Measurements from ENCODE around the gene CARD14. TPM values are rescaled to one million over a fixed set of nuclear protein-coding genes. Genes with fewer than 3 reads are reported as not detected.

Gene CARD14
- total RNA-seq, 1 experiment from 2014 or later: 0.24 TPM

DNA sequence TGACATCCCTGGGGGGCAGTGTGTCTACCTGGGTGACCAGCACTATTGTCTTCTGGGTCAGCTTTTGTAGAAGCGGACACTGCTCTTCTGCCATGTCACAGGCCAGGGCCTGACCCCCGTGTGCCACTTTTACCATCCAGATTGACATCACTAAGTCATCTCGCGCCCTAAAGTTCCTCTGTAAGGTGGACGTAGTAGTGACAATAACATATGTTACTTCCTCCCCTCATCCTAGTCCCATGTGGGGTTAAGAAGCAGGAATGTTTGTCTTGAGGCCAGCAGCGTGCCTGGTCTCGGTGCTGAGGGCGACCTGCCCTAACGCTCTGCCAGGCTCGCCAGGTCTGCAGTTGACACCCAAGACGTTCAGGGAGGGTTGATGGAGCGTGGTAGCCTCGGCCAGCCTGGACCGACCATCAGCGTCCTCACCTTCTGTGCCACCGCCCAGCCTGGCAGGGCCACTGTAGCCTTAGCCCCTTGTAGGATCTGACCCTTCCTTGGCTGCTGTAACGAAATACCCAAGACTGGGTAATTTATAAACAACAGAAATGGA lies 47.7 kb upstream of the CARD14 start:
- H2AFZ ChIP-seq (ENCODE audit: low read length): no peak overlapping the region
- no CpG with 5 or more reads among the region's 17 CpGs for WGBS (ENCODE audit: extremely low coverage, insufficient read length, low lambda C conversion rate)
- no peak overlapping the region for H2BK20ac ChIP-seq (ENCODE audit: low read depth, low read length, poor library complexity, severe bottlenecking)
- Mint-ChIP-seq H3K9me3 (no peaks in the 10 kb centered on the region), H3K4me3 (no peak overlapping the region), H3K27ac (no peak overlapping the region), H3K27me3 (ENCODE audit: low read depth) (peaks cover 3% of the 10 kb centered on the region; the same call in 1 of the 2 replicates), H3K4me1 (peaks cover 13 to 38% of the 10 kb centered on the region in 2 experiments), H3K36me3 (ENCODE audit: insufficient read depth in 1 of 3, low read depth in 3 of 3) (peaks cover 0 to 7% (median 0%) of the 10 kb centered on the region in 3 experiments; a peak in 2 of 7 replicates)
- H3K23me2 ChIP-seq (ENCODE audit: insufficient read length, low read depth, low read length, poor library complexity, severe bottlenecking): no peaks in the 10 kb centered on the region
- H3T11ph ChIP-seq (ENCODE audit: low read length): no peak overlapping the region
- DNase-seq: no peak
- H2AK5ac ChIP-seq (ENCODE audit: insufficient read length, low read length): no peak overlapping the region
- H3K9me3 ChIP-seq (ENCODE audit: control insufficient read depth, low read depth, low read length): no peaks in the 10 kb centered on the region
- H2BK12ac ChIP-seq (ENCODE audit: insufficient read length, low read depth, low read length): no peak overlapping the region
- H3K14ac ChIP-seq (ENCODE audit: insufficient read depth, low read length): no peak overlapping the region
- no peak overlapping the region for H2BK15ac ChIP-seq (ENCODE audit: low read depth, low read length)
- no peaks in the 10 kb centered on the region for H4K20me1 ChIP-seq (ENCODE audit: control insufficient read depth, insufficient read depth, insufficient read length)
- H3K18ac ChIP-seq (ENCODE audit: insufficient read length, low read depth, low read length): no peak overlapping the region
- H3K4me1 ChIP-seq (ENCODE audit: insufficient read depth, low read length): peaks cover 9% of the 10 kb centered on the region; the same call in 1 of the 2 replicates
- no peaks in the 10 kb centered on the region for H3K79me2 ChIP-seq (ENCODE audit: insufficient read depth, low read length)
- no peak overlapping the region for H3K4me2 ChIP-seq (ENCODE audit: insufficient read depth, insufficient read length, low read length)
- no peak overlapping the region for H3K23ac ChIP-seq (ENCODE audit: insufficient read length, low read depth, low read length)
- TF ChIP-seq, protein P1, sequence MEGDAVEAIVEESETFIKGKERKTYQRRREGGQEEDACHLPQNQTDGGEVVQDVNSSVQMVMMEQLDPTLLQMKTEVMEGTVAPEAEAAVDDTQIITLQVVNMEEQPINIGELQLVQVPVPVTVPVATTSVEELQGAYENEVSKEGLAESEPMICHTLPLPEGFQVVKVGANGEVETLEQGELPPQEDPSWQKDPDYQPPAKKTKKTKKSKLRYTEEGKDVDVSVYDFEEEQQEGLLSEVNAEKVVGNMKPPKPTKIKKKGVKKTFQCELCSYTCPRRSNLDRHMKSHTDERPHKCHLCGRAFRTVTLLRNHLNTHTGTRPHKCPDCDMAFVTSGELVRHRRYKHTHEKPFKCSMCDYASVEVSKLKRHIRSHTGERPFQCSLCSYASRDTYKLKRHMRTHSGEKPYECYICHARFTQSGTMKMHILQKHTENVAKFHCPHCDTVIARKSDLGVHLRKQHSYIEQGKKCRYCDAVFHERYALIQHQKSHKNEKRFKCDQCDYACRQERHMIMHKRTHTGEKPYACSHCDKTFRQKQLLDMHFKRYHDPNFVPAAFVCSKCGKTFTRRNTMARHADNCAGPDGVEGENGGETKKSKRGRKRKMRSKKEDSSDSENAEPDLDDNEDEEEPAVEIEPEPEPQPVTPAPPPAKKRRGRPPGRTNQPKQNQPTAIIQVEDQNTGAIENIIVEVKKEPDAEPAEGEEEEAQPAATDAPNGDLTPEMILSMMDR (conservative IDR thresholded peaks at IDR 0.05): no peak
- H3K56ac ChIP-seq (ENCODE audit: insufficient read length, low read depth, low read length): no peak overlapping the region
- H4K91ac ChIP-seq (ENCODE audit: insufficient read length, low read depth, low read length): no peak overlapping the region
- no peaks in the 10 kb centered on the region for H3K79me1 ChIP-seq (ENCODE audit: insufficient read depth, low read depth, low read length, poor library complexity, severe bottlenecking)
- no peak overlapping the region for H2BK5ac ChIP-seq (ENCODE audit: insufficient read length, low read length)
- H4K8ac ChIP-seq (replicated peaks; ENCODE audit: insufficient read length, low read depth, low read length): no peak overlapping the region
- H3K27ac ChIP-seq (ENCODE audit: insufficient read length, low read depth, low read length): no peak overlapping the region
- no peak overlapping the region for H2BK120ac ChIP-seq (ENCODE audit: low read depth, low read length, poor library complexity, severe bottlenecking)
- no peak overlapping the region for H3K9ac ChIP-seq (ENCODE audit: extremely low read depth, insufficient read length, low read length)
- H3K27me3 ChIP-seq (ENCODE audit: insufficient read depth, low read length): no peaks in the 10 kb centered on the region
- no peak overlapping the region for H4K5ac ChIP-seq (ENCODE audit: insufficient read length, low read depth, low read length)
- H3K4ac ChIP-seq (ENCODE audit: low read depth, low read length): no peak overlapping the region
